ENCODE results near the gene FBXL16. TPM values are rescaled to one million over a fixed set of nuclear protein-coding genes. Genes with fewer than 3 reads are reported as not detected.

FBXL16 gene
- total and polyA plus RNA-seq, 2 experiments from 2014 or later, result 8.9 to 12.6 TPM

DNA sequence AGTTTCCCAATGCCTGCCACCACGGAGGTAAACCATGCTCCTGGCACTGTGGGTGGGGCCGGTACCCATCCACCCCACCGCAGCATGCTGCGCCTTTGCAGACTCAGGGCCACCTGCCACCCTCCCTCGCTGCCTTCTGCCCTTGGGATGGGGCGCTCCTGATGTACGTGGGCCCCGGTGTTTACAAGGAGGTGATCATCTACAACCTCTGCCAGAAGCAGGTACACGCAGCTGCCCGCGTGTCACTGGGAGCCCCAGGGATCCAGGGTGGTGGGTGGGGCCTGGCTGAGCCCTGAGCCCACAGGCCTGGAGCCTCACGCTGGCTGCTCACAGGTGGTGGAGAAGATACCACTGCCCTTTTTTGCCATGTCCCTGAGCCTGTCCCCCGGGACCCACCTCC is 39.0 kb downstream of the FBXL16 start:
- DNase-seq (ENCODE audit: low spot score), result no peak

More for the DNA sequence above, 39.0 kb downstream of the FBXL16 start:
- H3K9me3 Mint-ChIP-seq, result no peaks in the 10 kb centered on the region; the same call in 2 of the 3 replicates
- H3K4me1 ChIP-seq (ENCODE audit: insufficient read depth), result no peaks in the 10 kb centered on the region
- no peak overlapping the region for H3K4me3 ChIP-seq
- H3K4me2 ChIP-seq, result no peak overlapping the region
- H3K27ac ChIP-seq (ENCODE audit: low read depth), result no peak overlapping the region
- peaks cover 16% of the 10 kb centered on the region for H3K79me2 ChIP-seq (replicated peaks; ENCODE audit: insufficient read depth)
- H3K36me3 Mint-ChIP-seq (ENCODE audit: low read depth), result peaks cover 23% of the 10 kb centered on the region
- H3K36me3 ChIP-seq (ENCODE audit: insufficient read depth), result peaks cover 11% of the 10 kb centered on the region; the same call in 1 of the 2 replicates
- peaks cover 4% of the 10 kb centered on the region for H3K27me3 Mint-ChIP-seq (ENCODE audit: insufficient read depth, low read depth, poor library complexity)
- no peaks in the 10 kb centered on the region for H3K4me1 Mint-ChIP-seq
- H2AFZ ChIP-seq, result no peak overlapping the region
- TF ChIP-seq, protein P1, sequence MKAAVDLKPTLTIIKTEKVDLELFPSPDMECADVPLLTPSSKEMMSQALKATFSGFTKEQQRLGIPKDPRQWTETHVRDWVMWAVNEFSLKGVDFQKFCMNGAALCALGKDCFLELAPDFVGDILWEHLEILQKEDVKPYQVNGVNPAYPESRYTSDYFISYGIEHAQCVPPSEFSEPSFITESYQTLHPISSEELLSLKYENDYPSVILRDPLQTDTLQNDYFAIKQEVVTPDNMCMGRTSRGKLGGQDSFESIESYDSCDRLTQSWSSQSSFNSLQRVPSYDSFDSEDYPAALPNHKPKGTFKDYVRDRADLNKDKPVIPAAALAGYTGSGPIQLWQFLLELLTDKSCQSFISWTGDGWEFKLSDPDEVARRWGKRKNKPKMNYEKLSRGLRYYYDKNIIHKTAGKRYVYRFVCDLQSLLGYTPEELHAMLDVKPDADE (IDR thresholded peaks at IDR 0.05), result no peak
- TF ChIP-seq POLR2AphosphoS5 (IDR thresholded peaks at IDR 0.05; ENCODE audit: low read depth), result no peak
- TF ChIP-seq ZNF331 (CRISPR knock-in tag; IDR thresholded peaks at IDR 0.05; ENCODE audit: low read depth), result no peak
- TF ChIP-seq, protein P2, sequence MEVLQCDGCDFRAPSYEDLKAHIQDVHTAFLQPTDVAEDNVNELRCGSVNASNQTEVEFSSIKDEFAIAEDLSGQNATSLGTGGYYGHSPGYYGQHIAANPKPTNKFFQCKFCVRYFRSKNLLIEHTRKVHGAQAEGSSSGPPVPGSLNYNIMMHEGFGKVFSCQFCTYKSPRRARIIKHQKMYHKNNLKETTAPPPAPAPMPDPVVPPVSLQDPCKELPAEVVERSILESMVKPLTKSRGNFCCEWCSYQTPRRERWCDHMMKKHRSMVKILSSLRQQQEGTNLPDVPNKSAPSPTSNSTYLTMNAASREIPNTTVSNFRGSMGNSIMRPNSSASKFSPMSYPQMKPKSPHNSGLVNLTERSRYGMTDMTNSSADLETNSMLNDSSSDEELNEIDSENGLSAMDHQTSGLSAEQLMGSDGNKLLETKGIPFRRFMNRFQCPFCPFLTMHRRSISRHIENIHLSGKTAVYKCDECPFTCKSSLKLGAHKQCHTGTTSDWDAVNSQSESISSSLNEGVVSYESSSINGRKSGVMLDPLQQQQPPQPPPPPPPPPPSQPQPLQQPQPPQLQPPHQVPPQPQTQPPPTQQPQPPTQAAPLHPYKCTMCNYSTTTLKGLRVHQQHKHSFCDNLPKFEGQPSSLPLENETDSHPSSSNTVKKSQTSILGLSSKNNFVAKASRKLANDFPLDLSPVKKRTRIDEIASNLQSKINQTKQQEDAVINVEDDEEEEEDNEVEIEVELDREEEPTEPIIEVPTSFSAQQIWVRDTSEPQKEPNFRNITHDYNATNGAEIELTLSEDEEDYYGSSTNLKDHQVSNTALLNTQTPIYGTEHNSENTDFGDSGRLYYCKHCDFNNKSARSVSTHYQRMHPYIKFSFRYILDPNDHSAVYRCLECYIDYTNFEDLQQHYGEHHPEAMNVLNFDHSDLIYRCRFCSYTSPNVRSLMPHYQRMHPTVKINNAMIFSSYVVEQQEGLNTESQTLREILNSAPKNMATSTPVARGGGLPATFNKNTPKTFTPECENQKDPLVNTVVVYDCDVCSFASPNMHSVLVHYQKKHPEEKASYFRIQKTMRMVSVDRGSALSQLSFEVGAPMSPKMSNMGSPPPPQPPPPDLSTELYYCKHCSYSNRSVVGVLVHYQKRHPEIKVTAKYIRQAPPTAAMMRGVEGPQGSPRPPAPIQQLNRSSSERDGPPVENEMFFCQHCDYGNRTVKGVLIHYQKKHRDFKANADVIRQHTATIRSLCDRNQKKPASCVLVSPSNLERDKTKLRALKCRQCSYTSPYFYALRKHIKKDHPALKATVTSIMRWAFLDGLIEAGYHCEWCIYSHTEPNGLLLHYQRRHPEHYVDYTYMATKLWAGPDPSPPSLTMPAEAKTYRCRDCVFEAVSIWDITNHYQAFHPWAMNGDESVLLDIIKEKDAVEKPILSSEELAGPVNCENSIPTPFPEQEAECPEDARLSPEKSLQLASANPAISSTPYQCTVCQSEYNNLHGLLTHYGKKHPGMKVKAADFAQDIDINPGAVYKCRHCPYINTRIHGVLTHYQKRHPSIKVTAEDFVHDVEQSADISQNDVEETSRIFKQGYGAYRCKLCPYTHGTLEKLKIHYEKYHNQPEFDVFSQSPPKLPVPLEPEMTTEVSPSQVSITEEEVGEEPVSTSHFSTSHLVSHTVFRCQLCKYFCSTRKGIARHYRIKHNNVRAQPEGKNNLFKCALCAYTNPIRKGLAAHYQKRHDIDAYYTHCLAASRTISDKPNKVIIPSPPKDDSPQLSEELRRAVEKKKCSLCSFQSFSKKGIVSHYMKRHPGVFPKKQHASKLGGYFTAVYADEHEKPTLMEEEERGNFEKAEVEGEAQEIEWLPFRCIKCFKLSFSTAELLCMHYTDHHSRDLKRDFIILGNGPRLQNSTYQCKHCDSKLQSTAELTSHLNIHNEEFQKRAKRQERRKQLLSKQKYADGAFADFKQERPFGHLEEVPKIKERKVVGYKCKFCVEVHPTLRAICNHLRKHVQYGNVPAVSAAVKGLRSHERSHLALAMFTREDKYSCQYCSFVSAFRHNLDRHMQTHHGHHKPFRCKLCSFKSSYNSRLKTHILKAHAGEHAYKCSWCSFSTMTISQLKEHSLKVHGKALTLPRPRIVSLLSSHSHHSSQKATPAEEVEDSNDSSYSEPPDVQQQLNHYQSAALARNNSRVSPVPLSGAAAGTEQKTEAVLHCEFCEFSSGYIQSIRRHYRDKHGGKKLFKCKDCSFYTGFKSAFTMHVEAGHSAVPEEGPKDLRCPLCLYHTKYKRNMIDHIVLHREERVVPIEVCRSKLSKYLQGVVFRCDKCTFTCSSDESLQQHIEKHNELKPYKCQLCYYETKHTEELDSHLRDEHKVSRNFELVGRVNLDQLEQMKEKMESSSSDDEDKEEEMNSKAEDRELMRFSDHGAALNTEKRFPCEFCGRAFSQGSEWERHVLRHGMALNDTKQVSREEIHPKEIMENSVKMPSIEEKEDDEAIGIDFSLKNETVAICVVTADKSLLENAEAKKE (CRISPR knock-in tag; IDR thresholded peaks at IDR 0.05), result no peak
- TF ChIP-seq CREB1 (CRISPR knock-in tag; IDR thresholded peaks at IDR 0.05; ENCODE audit: low read depth), result no peak
- no peak for TF ChIP-seq ZNF114 (CRISPR knock-in tag; IDR thresholded peaks at IDR 0.05)
- no peak for TF ChIP-seq EZH2 (IDR thresholded peaks at IDR 0.05; ENCODE audit: low read depth, unreplicated experiment)
- TF ChIP-seq, protein P3, sequence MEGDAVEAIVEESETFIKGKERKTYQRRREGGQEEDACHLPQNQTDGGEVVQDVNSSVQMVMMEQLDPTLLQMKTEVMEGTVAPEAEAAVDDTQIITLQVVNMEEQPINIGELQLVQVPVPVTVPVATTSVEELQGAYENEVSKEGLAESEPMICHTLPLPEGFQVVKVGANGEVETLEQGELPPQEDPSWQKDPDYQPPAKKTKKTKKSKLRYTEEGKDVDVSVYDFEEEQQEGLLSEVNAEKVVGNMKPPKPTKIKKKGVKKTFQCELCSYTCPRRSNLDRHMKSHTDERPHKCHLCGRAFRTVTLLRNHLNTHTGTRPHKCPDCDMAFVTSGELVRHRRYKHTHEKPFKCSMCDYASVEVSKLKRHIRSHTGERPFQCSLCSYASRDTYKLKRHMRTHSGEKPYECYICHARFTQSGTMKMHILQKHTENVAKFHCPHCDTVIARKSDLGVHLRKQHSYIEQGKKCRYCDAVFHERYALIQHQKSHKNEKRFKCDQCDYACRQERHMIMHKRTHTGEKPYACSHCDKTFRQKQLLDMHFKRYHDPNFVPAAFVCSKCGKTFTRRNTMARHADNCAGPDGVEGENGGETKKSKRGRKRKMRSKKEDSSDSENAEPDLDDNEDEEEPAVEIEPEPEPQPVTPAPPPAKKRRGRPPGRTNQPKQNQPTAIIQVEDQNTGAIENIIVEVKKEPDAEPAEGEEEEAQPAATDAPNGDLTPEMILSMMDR (conservative IDR thresholded peaks at IDR 0.05; ENCODE audit: low read depth in 2 of 2), result no peak
- TF ChIP-seq NANOG (IDR thresholded peaks at IDR 0.05; ENCODE audit: borderline replicate concordance), result no peak
- no peak for TF ChIP-seq EZH2phosphoT487 (IDR thresholded peaks at IDR 0.05; ENCODE audit: unreplicated experiment)
- TF ChIP-seq STAT1 (IDR thresholded peaks at IDR 0.05; ENCODE audit: unreplicated experiment), result no peak
- no peak for TF ChIP-seq JUNB (IDR thresholded peaks at IDR 0.05; ENCODE audit: unreplicated experiment)
- TF ChIP-seq, protein P4, sequence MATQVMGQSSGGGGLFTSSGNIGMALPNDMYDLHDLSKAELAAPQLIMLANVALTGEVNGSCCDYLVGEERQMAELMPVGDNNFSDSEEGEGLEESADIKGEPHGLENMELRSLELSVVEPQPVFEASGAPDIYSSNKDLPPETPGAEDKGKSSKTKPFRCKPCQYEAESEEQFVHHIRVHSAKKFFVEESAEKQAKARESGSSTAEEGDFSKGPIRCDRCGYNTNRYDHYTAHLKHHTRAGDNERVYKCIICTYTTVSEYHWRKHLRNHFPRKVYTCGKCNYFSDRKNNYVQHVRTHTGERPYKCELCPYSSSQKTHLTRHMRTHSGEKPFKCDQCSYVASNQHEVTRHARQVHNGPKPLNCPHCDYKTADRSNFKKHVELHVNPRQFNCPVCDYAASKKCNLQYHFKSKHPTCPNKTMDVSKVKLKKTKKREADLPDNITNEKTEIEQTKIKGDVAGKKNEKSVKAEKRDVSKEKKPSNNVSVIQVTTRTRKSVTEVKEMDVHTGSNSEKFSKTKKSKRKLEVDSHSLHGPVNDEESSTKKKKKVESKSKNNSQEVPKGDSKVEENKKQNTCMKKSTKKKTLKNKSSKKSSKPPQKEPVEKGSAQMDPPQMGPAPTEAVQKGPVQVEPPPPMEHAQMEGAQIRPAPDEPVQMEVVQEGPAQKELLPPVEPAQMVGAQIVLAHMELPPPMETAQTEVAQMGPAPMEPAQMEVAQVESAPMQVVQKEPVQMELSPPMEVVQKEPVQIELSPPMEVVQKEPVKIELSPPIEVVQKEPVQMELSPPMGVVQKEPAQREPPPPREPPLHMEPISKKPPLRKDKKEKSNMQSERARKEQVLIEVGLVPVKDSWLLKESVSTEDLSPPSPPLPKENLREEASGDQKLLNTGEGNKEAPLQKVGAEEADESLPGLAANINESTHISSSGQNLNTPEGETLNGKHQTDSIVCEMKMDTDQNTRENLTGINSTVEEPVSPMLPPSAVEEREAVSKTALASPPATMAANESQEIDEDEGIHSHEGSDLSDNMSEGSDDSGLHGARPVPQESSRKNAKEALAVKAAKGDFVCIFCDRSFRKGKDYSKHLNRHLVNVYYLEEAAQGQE (IDR thresholded peaks at IDR 0.05; ENCODE audit: unreplicated experiment), result no peak
- no peak for ATAC-seq
- no peaks in the 10 kb centered on the region; the same call in 1 of the 2 replicates for H4K20me1 ChIP-seq (replicated peaks; ENCODE audit: insufficient read depth)
- no peaks in the 10 kb centered on the region for H3K27me3 ChIP-seq (ENCODE audit: insufficient read depth)
- peaks cover 6% of the 10 kb centered on the region; the same call in 1 of the 2 replicates for H3F3A ChIP-seq (replicated peaks; ENCODE audit: low read depth)
- H3K27ac Mint-ChIP-seq, result no peak overlapping the region
- no peak overlapping the region for H3K4me3 Mint-ChIP-seq
- H3K9me2 ChIP-seq (ENCODE audit: insufficient read depth), result no peaks in the 10 kb centered on the region

Data from GM23338 (cell line).